Stimulated activated CD8-positive, alpha-beta memory T cell treated with anti-CD3 and anti-CD28 coated beads, Interleukin-7, amount 100 ng/mL, for 4 hours (primary cell): Measurements from ENCODE around the gene CLP1.
"Not testable (repeated sequence)": the region's sequence is repeated elsewhere in the genome, so short reads cannot be mapped to it uniquely, and the experiment has no call there.

ENCODE experiments used
- DNase-seq, 2 donors: peaks; one replicate each; pipeline ENCODE4 v3.0.0-alpha.2; 2020; ENCODE audit warnings: low read depth in 2 of 2

Gene CLP1

GRCh38 chr11:57641011-57641807 is 16.4 kb upstream of the CLP1 start:
- DNase-seq, result no peak

- no peak for DNase-seq
Measured at GRCh38 chr11:57643802-57644201, 13.8 kb upstream of the CLP1 start.

- peak; percentile 71 to 82 for DNase-seq
Measured at GRCh38 chr11:57644748-57645688, 12.5 kb upstream of the CLP1 start.

GRCh38 chr11:57645689-57646085 is 11.9 kb upstream of the CLP1 start:
- no peak for DNase-seq

- DNase-seq, result no peak
Measured at GRCh38 chr11:57646194-57646798, 11.3 kb upstream of the CLP1 start.

- no peak for DNase-seq
Measured at GRCh38 chr11:57646799-57647303, 10.7 kb upstream of the CLP1 start.

GRCh38 chr11:57647372-57647771 is 10.2 kb upstream of the CLP1 start:
- no peak for DNase-seq

GRCh38 chr11:57647960-57648800 is 9.4 kb upstream of the CLP1 start:
- DNase-seq, result no peak

- peak in 1 of 2 donors; percentile 24 for DNase-seq
Measured at GRCh38 chr11:57648801-57649735, 8.5 kb upstream of the CLP1 start.

- peak; percentile 58 to 61 for DNase-seq
Measured at GRCh38 chr11:57649826-57650738, 7.5 kb upstream of the CLP1 start, which contains the start of gene YPEL4. YPEL4 (minus strand) TSS chr11:57649912; CDS start chr11:57647107, 2,805 bp downstream.

GRCh38 chr11:57650739-57651090 is 6.8 kb upstream of the CLP1 start:
- no peak for DNase-seq

- no peak for DNase-seq
Measured at GRCh38 chr11:57651408-57651807, 6.2 kb upstream of the CLP1 start.

GRCh38 chr11:57652230-57652629 is 5.3 kb upstream of the CLP1 start:
- DNase-seq, result not testable (repeated sequence)

- no peak for DNase-seq
Measured at GRCh38 chr11:57652662-57653061, 4.9 kb upstream of the CLP1 start.

- no peak for DNase-seq
Measured at GRCh38 chr11:57653163-57653562, 4.4 kb upstream of the CLP1 start.

- no peak for DNase-seq
Measured at GRCh38 chr11:57656885-57657193, 723 bp upstream of the CLP1 start.

GRCh38 chr11:57658023-57658361 is 430 bp downstream of the CLP1 start:
- DNase-seq, result no peak

- no peak for DNase-seq
Measured at GRCh38 chr11:57659669-57660068, 2.1 kb downstream of the CLP1 start.

- no peak for DNase-seq
Measured at GRCh38 chr11:57662893-57663292, 5.3 kb downstream of the CLP1 start.
